SK-N-SH treated with all-trans-retinoic acid at 6 μM for 48 hours (cell line): Measurements from ENCODE around the gene MPC2.

ENCODE experiments used
- ARNTL ChIP-seq: fragments of 450-650 bp; formaldehyde crosslinking; IDR thresholded peaks from 2 replicates; pipeline ENCODE4 v1.5.0; 2020; ENCODE audit warnings: low read depth, mild to moderate bottlenecking, moderate library complexity, borderline replicate concordance
- OSR1 ChIP-seq: fragments of 250-450 bp; sonication (Bioruptor Pico); IDR thresholded peaks from 2 replicates; pipeline ENCODE4 v1.8.0; 2022; ENCODE audit warnings: moderate library complexity, mild to moderate bottlenecking, inconsistent platforms
- RARB ChIP-seq: fragments of 250-450 bp; sonication (Bioruptor Pico); IDR thresholded peaks from 2 replicates; pipeline ENCODE4 v1.8.0; 2021; ENCODE audit warnings: mild to moderate bottlenecking, moderate library complexity
- SNAI2 ChIP-seq: fragments of 250-450 bp; sonication (Bioruptor Pico); IDR thresholded peaks from 2 replicates; pipeline ENCODE4 v1.5.0; 2020; ENCODE audit warnings: mild to moderate bottlenecking, moderate library complexity
- TCF4 ChIP-seq: fragments of 250-450 bp; sonication (Bioruptor Pico); IDR thresholded peaks from 2 replicates; pipeline ENCODE4 v1.8.0; 2021; ENCODE audit warnings: mild to moderate bottlenecking, moderate library complexity, borderline replicate concordance
- TF ChIP-seq, protein P1 (sequence below): fragments of 250-450 bp; sonication (Bioruptor Pico); IDR thresholded peaks from 2 replicates; pipeline ENCODE4 v1.8.0; 2020; ENCODE audit warnings: mild to moderate bottlenecking, moderate library complexity, borderline replicate concordance
- TF ChIP-seq, protein P2 (sequence below): fragments of 250-450 bp; sonication (Bioruptor Pico); IDR thresholded peaks from 2 replicates; pipeline ENCODE4 v1.5.1; 2020; ENCODE audit warnings: low read depth, mild to moderate bottlenecking, moderate library complexity

DNA sequence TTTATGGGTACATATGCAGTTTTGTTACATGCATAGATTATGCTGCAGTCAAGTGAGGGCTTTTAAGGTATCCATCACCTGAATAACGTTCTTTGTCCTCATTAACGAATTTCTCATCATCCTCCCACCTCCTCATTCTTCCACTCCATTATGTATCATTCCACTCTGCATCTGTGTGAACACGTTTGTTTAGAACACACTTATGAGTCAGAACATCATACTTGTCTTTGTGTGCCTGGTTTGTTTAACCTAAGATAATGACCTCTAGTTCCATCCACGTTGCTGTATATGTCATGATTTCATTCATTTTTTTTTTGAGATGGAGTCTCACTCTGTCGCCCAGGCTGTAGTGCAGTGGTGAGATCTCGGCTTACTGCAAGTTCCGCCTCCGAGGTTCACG is 6.7 kb upstream of the MPC2 start:
- TF ChIP-seq, protein P1, sequence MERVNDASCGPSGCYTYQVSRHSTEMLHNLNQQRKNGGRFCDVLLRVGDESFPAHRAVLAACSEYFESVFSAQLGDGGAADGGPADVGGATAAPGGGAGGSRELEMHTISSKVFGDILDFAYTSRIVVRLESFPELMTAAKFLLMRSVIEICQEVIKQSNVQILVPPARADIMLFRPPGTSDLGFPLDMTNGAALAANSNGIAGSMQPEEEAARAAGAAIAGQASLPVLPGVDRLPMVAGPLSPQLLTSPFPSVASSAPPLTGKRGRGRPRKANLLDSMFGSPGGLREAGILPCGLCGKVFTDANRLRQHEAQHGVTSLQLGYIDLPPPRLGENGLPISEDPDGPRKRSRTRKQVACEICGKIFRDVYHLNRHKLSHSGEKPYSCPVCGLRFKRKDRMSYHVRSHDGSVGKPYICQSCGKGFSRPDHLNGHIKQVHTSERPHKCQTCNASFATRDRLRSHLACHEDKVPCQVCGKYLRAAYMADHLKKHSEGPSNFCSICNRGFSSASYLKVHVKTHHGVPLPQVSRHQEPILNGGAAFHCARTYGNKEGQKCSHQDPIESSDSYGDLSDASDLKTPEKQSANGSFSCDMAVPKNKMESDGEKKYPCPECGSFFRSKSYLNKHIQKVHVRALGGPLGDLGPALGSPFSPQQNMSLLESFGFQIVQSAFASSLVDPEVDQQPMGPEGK (CRISPR knock-in tag): no peak
- no peak for TF ChIP-seq ARNTL (CRISPR knock-in tag)
- TF ChIP-seq OSR1 (CRISPR knock-in tag): no peak
- TF ChIP-seq, protein P2, sequence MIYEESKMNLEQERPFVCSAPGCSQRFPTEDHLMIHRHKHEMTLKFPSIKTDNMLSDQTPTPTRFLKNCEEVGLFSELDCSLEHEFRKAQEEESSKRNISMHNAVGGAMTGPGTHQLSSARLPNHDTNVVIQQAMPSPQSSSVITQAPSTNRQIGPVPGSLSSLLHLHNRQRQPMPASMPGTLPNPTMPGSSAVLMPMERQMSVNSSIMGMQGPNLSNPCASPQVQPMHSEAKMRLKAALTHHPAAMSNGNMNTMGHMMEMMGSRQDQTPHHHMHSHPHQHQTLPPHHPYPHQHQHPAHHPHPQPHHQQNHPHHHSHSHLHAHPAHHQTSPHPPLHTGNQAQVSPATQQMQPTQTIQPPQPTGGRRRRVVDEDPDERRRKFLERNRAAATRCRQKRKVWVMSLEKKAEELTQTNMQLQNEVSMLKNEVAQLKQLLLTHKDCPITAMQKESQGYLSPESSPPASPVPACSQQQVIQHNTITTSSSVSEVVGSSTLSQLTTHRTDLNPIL (CRISPR knock-in tag): no peak
- TF ChIP-seq SNAI2: no peak
- TF ChIP-seq TCF4 (CRISPR knock-in tag): no peak
- TF ChIP-seq RARB (CRISPR knock-in tag): no peak
